ENCODE results near the gene PAK2.

DNA sequence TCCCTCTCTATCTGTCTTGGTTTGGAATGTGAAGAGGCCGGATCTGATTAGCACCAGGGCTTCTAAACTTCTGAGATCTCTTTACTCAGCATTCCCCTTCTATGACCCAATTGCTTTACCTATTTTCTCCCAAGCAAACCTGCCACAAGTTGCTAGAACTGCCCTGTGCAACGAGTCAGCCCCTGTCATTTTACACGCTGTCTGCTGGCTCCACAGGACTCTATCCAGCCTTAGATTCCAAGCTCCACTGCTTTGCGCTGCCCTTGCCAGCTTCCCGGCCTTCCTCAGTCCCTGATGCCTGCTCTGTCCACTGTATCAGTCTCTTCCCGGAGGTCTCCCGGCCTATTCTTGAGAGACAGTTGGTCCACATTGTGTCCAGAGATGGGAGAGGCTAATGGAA, 39.9 kb upstream of the PAK2 start:
- TF ChIP-seq SMAD3 (CRISPR knock-in tag; IDR thresholded peaks at IDR 0.05; ENCODE audit: borderline replicate concordance) (no peak), CTCF (IDR thresholded peaks at IDR 0.05) (no peak), ATF6 (CRISPR knock-in tag; IDR thresholded peaks at IDR 0.05) (no peak), ZNF263 (CRISPR knock-in tag; IDR thresholded peaks at IDR 0.05; ENCODE audit: low read depth) (no peak), ZNF138 (CRISPR knock-in tag; conservative IDR thresholded peaks at IDR 0.05) (no peak)
- TF ChIP-seq, protein P1, sequence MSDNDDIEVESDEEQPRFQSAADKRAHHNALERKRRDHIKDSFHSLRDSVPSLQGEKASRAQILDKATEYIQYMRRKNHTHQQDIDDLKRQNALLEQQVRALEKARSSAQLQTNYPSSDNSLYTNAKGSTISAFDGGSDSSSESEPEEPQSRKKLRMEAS (CRISPR knock-in tag; IDR thresholded peaks at IDR 0.05), result no peak

All from WTC11 (cell line).